GM18517 (cell line): Measurements from ENCODE around the gene CSGALNACT2.
"Not testable (repeated sequence)": the region's sequence is repeated elsewhere in the genome, so short reads cannot be mapped to it uniquely, and the experiment has no call there.

Source experiments
- ATAC-seq: cut with Tn5 transposase; IDR thresholded peaks from one replicate; pipeline ENCODE4 v1.9.1; 2021; ENCODE audit warnings: mild to moderate bottlenecking, moderate library complexity; ENCODE audit not compliant: unreplicated experiment

CSGALNACT2 gene

GRCh38 chr10:43211431-43212042, 73.3 kb downstream of the CSGALNACT2 start:
- no peak for ATAC-seq

DNA sequence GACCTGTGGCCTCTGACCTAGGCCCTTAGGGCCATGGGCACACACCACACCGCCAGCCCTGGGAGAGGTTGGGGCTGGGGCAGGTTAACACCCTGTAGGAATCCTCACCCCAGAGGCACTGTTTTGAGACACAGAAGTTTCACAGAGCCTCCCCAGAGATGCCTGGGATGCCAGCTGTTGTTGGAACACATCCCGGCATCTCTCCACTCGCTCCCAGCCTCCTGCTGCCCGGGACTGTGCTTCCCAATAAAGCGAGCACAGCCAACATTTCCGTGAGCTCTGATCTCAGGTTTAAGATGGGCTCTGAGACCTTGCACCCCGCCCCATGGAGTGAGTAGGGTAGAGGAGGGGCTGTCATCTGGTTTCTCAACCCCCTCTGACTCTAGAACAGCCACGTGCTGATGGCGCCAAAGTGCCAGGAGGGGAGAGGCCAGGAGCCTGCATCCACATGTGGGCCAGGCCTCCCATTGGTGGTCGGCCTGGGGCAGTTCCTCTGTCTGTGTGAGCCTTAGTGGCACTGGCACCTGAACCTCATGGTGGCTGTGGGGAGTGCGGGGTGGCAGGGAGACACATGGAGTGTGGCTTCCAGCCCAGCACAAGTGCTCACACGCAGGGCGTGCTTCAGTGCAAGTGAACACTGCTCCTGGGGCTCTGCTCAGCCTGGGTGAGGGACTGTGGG, 73.9 kb downstream of the CSGALNACT2 start:
- no peak for ATAC-seq

DNA sequence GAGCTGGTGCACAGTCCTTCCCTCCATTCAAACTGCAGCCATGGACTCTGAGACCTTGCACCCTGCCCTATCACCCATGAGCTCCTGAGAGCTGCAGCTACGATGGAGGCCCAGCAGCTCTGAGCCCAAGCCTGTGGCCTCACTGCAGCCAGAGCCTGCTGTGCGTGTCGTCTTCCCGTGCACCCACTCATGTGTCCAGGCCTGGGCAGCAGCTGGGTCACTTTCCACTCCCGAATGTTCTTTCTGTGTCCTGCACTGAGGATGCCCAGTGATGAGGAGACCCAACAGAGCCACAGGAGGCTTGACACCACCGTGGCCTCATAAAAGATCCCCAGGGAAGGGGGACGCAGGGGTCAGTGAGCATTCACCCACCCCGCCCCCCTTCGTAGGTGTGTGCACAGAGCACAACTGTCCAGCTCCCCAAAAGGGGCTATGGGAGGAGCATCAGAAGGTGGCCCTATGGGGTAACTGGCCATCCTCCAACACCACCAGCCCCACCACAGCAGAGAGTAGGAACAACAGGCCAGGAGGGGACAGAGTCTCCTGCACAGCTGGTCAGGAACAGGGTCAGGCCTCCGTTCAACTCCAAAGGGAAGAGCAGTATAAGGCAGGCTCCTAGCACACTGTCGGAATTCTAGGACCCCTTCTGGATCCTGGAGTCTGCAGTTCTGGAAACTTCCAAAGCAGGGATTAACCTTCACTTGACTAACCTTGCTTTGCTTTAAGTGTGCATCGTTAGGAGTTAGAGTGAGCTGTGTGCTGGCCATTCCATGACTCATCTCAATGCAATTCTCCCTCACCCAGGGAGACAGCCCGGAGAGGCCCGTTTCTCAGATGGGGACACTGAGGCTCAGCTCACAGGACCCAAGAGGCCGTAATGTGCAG, 76.1 kb downstream of the CSGALNACT2 start:
- no peak for ATAC-seq

- ATAC-seq: no peak
These were observed 76.8 kb downstream of the CSGALNACT2 start for GRCh38 chr10:43214956-43215561.

DNA sequence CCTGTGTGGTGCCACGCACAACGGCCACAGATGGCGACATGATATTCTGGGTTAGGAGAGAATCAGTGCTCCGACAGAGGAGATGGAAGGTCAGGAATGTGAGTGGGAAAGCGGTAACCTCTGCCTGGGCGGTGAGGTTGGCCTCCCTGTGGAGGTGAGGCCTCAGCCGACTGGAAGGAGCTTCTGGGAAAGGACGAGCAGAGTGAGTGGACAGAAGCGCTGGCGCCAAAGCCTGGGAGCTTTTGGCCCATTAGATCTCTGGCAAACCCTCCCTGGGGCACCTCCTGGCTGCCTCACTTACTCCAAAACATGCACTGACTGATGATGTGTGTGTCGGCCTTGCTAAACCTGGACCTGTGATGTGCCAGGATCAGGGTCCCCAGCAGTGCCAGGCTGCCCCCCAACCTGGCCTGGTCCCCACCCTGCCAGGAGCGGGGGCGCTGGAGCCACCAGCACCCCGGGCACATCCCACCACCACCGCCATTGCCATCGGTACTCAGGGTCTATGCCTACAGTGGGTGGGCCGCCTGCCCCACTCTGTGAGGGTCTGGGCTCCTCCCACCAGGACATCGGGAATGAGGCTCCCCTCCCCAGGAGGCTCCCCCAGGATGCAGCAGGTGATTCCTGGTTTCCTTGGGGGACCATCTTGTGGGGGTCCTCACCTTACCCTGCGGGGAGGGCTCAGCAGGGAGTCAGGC, 77.7 kb downstream of the CSGALNACT2 start:
- ATAC-seq: no peak

- ATAC-seq: no peak
These were observed 78.8 kb downstream of the CSGALNACT2 start for GRCh38 chr10:43216931-43217562.

- ATAC-seq: no peak
These were observed 79.4 kb downstream of the CSGALNACT2 start for GRCh38 chr10:43217563-43218205.

DNA sequence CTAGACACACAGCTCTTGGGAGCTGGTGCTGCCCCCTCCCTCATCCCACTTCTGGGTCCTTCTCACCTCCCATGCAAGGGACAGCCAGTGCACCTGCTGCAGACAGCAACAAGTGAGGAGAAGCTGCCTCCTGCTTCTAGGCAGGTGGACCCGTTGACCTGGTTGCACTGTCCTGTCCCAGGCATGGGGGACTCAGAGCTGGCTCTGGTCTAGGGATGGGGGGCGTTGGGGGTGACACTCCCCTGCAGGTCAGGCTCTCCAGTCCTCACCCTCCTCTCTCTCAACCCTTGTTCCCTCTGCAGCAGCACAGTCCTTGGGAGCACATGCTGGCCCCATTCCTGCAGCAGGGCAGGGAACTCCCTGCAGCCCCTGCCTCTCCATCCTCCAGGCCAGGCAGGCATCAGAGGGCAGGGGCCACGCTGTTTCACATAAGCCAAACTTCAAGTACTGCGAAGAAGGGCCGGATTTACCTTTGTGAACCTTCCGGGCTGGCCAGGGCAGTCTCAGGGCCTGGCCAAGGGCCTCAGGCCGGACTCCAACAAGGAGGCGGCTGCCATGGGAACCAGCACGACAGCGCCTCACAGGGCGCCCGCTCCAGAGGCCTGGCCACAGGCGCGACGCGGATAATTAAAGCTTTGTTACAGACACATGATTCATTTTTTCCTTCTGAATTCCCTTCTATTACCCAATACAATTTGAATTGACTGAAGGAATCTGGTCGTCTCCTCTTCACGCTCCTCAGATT, 80.1 kb downstream of the CSGALNACT2 start:
- no peak for ATAC-seq

- ATAC-seq: no peak
These were observed 80.9 kb downstream of the CSGALNACT2 start for GRCh38 chr10:43218951-43219837.

- ATAC-seq: no peak
These were observed 81.6 kb downstream of the CSGALNACT2 start for GRCh38 chr10:43219848-43220247.

GRCh38 chr10:43220251-43220650, 82.0 kb downstream of the CSGALNACT2 start:
- not testable (repeated sequence) for ATAC-seq

DNA sequence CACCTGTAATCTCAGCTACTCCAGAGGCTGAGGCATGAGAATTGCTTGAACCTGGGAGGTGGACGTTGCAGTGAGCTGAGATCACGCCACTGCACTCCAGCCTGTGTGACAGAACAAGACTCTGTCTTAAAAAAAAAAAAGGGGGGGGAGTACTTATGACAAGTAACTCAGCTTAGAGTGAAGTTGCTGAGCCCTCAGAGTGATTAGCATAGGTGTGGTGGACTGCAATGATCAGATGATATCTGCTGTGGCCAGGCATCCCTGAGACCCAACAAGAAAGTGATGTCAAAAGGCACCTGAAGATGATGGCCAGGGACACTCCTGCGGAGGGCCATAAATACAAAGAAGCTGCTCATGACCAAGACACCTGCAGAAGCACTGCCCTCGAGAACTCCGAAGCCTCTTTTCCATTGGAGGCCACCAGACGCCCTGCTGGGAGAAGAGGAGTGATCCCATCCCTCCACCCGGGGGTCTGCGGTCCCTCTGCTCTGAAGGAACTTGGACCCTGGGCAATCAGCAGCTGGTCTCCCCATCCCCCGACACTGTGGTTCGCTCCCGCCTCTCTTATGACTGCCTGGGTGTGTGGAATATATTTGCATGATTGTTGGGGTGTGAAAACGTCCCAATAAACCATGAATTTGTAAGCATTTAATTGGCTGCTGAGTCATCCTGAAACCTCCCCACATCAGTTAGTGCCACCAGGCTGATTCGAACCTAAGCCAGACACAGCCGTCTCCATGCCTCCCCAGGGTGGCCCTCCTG, 82.6 kb downstream of the CSGALNACT2 start:
- ATAC-seq: peak; percentile 43

DNA sequence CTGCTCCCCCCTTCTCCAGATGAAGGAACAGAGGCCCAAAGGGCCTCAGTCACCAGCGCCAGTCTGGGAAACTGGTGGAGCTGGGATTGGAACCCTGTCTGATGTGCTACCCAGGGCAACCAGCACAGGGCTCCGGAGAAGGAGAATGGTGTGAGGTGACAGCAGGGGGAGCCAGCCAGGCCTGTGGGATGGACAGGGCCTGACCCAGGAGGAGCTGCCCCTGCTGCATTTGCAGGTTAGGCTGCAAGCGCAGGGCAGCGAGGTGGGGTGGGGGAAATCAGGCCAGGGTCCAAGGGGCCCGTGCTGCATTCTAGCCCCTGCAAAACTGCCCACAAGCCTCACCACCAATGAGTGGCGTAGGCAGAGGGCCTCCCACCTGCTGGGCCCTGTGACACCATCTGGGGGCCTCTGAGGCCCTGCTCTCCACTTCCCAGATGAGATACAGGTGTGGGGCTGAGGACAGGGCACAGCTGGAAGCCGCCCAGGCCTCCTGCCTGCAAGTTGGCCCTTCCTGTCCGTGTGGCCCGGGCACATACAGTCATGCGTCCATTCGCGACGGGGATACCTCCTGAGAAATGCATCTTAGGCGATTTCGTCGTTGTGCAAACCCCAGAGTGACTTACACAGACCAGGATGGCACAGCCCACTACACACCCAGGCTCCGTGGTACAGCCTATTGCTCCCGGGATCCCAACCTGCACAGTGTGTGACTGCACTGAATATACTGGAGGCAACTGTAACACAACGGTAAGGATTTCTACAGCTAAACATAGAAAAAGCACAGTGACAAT, 83.4 kb downstream of the CSGALNACT2 start:
- ATAC-seq: no peak

DNA sequence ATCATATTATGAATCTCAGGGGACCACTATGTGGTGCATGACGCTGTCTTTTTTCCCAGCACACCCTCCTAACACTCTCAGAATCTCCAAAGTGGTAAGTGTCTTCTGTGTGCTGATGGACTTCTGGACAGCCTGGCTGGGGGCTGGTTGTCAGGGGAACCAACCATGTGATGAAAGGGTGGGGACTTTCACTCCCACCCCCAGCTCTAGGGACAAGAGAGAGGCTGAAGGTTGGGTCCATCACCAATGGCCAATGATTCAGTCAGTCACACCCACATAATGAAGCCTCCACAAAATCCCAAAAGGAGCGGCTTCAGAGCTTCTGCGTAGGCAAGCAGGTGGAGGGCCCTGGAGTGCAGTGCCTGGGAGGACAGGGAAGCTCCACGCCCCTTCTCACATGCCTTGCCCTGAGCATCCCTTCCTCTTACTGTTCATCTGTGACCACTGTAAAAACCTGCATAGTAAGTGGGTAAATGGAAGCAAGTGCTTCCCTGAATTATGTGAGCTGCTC, 84.0 kb downstream of the CSGALNACT2 start:
- no peak for ATAC-seq

- ATAC-seq: peak; percentile 56
These were observed 84.8 kb downstream of the CSGALNACT2 start for GRCh38 chr10:43223056-43223455.

DNA sequence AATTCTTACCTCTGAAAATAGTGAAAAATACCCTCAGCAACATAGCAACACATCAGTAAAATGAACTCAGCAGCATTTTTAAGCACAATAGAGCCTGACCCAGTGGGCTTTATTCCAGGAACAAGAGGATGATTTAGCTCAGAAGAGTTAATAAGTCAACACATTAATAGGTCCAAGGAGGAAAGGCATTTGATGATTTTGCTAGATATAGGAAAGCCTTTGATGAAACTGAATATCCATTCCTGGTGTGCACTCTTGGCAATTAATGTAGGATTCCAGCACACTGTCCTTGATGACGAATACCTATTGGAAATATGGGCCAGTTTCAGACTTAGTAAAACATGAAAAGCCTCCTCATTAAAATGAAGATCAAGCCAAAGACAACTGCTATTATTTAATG, 86.1 kb downstream of the CSGALNACT2 start:
- ATAC-seq: no peak
